ENCODE data around the gene PCDHB6.

DNA sequence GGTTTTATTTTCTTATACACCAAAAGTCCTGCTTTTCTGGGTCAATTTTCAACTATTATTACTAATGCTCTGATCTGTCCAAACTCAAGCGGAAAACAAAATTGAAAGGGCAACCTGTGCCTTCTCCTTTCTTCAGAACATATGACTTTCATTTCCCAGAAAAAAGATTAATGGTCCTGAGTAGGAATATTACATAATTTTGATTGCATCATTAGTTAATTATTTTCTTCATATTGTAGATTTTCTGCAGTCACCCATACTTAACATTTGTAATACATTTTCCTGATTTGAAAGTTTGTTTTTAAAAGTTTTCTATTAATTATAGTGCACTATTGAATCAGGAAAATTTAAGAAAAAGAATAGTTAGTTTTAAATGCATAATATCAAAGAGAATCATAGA, 26.1 kb downstream of the PCDHB6 start:
- TF ChIP-seq, protein P1, sequence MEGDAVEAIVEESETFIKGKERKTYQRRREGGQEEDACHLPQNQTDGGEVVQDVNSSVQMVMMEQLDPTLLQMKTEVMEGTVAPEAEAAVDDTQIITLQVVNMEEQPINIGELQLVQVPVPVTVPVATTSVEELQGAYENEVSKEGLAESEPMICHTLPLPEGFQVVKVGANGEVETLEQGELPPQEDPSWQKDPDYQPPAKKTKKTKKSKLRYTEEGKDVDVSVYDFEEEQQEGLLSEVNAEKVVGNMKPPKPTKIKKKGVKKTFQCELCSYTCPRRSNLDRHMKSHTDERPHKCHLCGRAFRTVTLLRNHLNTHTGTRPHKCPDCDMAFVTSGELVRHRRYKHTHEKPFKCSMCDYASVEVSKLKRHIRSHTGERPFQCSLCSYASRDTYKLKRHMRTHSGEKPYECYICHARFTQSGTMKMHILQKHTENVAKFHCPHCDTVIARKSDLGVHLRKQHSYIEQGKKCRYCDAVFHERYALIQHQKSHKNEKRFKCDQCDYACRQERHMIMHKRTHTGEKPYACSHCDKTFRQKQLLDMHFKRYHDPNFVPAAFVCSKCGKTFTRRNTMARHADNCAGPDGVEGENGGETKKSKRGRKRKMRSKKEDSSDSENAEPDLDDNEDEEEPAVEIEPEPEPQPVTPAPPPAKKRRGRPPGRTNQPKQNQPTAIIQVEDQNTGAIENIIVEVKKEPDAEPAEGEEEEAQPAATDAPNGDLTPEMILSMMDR (IDR thresholded peaks at IDR 0.05), result no peak
- no peak for TF ChIP-seq TCF7L2 (IDR thresholded peaks at IDR 0.05; ENCODE audit: low read depth, low read length)

Data from Panc1 (cell line).